ENCODE results near the gene DNASE1L2.

- TF ChIP-seq CTCF (conservative IDR thresholded peaks at IDR 0.05; ENCODE audit: low read length) (no peak), EZH2phosphoT487 (IDR thresholded peaks at IDR 0.05; ENCODE audit: borderline replicate concordance, low read depth, low read length) (no peak)
Observed at GRCh38 chr16:2186505-2186904, 49.7 kb upstream of the DNASE1L2 start.

Data from OCI-LY7 (cell line).